Stimulated activated CD4-positive, alpha-beta T cell treated with anti-CD3 and anti-CD28 coated beads, Interleukin-4, amount 100 ng/mL, for 1 hour (primary cell): ENCODE data around the gene S100B.
"Not testable (repeated sequence)": the region's sequence is repeated elsewhere in the genome, so short reads cannot be mapped to it uniquely, and the experiment has no call there.

ENCODE experiments used
- DNase-seq: peaks from one replicate; pipeline ENCODE4 v3.0.0-alpha.2; 2020

The S100B gene

GRCh38 chr21:46604975-46605766, at the start of gene S100B:
TSS of gene S100B (minus strand) at chr21:46605082. CDS start at chr21:46602415, 2,667 bp downstream.
- no peak for DNase-seq

GRCh38 chr21:46651121-46651520, 46.2 kb upstream of the S100B start:
- no peak for DNase-seq

DNA sequence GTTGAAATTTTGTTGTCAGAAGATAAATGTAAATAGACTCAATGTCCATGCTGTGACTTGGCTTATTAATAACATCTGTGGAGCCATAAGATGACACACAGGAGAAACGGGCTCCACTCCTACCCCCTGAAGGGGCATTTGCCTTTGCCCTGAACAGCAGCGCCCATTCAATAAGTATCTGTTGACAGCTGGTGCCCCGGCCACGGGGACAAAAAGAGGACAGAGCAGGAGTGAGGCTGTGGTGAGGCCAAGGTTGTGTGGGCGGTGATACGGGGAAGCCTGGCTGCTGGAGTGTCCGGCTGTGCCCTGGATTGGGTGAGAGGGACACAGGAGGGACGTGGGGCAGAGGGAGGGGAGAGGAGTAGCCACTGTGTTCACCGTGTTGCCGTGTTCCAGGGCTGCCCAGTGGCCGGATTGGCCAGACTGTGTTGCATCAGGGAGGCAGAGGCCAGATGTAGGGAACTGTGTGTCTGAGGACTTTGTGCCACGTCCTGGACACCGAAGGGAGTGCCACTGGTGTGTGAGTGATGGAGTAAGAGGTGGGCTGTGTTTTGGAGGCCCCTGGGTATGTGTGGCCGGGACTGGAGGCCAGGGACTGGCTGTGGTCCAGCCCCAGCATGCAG, 45.7 kb upstream of the S100B start:
- no peak for DNase-seq

DNA sequence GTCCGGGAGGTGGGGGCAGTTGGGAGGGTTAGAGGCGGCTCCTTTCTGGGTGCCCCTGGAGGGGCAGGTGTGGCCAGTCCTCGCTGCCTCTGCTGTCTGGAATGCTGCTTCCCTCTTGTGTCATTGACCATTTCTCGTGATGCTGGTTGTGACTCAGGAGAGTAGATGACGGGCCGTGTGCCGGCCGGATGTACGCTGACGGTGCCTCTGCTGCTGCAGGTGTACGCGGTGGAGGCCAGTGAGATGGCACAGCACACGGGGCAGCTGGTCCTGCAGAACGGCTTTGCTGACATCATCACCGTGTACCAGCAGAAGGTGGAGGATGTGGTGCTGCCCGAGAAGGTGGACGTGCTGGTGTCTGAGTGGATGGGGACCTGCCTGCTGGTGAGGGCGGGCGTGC, 44.5 kb upstream of the S100B start:
- DNase-seq: no peak

GRCh38 chr21:46648539-46648938, 43.7 kb upstream of the S100B start:
- DNase-seq: no peak

DNA sequence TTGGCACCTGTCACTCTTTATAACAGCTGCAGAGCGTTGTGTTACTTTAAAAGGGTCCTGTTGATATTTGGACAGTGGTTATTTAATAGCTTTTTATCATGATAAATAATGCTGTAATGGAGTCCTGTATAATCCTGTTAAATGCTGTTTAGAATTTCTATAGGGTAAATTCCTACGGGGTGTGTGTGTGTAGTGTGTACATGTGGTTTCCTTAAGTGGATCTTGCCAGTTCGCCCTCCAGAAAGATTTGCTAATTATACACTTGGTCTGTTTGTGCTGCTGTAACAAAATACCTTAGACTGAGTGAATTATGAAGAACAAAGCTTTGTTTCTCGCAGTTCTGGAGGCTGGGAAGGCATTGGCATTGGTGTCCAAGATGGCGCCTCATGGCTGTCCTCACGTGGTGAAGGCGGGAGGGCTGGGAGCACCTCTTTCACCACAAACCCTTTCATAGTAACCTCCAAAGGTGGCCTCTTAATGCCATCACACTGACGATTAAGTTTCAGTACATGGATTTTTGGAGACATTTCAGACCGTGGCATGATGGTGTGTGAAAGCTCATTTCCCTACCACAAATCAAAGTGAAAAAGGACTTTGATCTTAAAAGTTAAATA, 41.8 kb upstream of the S100B start:
- DNase-seq: no peak

GRCh38 chr21:46645840-46646239, 41.0 kb upstream of the S100B start:
- no peak for DNase-seq

DNA sequence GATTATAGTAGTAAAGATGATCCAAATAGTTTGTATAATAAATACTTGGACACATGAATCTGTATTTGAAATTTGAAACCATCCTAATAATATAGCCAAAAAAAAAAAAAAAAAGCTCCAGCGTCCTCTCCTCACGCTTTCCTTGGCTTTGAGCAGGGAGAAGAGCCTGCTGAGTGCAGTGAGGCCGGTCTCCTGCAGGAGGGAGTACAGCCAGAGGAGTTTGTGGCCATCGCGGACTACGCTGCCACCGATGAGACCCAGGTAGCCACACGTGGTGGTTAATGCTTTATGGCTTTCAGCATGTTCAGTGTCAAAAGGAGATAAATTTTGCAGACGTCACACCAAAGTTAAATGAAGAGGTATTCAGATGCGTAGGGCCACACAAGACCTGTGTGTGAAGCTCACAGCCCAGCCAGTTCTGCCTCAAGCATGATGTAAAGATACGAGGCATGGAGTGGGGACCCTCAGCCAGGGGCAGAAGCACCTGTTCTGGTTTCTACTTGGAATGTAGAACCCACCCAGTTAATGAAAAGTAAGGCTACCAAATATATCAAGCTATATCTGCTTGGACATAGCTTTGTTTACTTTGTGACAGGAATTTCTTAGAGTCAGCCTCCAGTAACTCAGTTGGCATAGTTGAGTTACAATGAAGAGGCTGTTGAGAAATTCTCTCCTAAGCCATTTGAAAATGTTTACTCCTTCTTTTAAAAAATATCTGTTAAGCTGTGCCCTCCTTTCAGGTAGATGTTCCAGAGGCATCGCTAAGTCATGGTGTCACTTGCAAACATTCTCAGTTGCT, 38.7 kb upstream of the S100B start:
- no peak for DNase-seq

DNA sequence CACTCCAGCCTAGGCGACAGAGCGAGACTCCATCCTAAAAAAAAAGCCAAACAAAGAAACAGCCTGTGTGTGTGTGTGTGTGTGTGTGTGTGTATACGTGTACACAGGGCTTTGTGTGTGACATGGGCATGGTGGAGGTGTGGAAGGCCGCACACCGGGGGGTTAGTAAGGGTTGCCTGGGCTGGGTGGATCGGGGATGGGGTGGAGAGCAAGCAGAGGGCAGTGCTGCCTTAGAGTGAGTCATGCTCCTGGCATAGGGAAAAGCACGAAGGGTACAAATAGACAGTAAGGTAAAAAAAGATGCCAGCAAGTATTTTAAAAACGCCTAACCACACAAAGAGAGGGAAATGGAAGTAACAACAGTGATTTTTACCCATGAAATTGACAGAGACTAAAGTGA, 36.8 kb upstream of the S100B start:
- DNase-seq: no peak

DNA sequence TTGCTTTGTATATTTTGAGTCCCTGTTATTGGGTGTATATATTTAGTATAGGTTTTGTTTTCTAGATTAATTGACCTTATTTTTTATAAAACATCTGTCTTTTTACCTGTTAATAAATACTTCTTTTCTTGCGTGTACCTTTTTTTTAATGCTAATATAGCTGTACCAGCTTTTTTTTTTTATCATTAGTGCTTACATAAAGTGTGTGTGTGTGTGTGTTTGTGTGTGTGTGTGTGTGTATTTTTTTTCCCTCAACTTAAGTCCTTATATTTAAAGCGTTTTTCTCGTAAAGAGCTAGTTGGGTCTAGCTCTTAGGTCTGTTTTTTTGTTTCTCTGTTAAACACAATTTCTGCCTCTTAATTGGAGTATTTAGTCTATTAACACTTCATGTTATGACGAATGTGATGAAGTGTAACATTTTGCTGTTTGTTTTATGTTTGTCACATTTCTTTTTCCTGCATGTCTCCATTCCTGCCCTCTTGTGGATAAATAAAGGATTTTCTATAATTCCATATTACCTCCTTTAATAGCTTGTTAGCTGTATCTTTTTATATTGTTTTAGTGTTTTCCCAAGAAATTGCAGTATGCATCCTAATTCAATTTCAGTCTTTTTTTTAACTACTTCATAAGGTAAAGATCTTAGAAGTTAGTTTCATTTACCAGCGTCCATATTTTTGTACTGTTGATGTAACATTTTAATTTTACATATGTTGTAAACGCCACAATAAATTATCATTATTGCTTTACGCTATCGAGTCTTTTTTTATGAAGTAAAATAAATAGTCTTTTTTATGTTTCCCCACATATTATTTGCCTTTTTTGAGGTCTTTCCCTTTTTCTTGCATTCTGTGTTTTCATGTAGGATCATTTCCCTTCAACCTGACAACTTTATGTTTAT, 34.9 kb upstream of the S100B start:
- DNase-seq: no peak

DNA sequence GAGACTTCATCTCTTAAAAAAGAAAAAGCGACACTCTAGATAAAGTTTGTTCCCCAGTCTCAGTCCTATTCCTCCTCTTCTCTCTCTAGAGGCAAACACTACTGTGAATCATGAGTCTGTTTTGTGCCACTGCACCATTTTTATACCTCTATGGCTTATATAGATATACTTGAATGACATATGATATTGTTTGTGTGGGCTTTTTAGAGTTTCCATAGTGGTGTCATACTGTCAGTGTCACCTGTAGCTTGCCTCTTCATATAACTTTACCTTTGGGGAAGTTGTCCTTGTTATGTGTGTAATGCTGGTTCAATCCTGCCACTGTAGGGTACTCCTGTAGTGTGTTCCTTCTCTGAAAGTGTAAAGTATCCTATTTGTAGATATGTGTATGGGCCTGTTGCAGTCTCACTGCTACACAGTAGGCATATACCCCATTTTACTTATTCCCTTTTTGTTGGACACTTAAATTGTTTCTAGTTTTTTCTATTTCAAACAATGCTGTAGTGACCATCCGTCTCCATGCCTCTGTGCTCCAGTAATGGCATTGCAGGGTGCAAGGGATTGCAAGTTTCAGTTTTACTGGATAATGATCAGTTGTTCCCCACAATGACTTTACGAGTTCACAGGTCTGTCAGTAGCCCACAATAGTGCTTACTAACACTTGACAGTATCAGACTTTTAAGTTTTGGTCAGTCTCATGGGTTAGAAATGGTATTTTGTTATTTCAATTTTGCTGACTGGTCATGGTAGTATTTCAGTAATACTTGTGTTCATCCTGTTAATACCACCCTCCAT, 33.3 kb upstream of the S100B start:
- no peak for DNase-seq

DNA sequence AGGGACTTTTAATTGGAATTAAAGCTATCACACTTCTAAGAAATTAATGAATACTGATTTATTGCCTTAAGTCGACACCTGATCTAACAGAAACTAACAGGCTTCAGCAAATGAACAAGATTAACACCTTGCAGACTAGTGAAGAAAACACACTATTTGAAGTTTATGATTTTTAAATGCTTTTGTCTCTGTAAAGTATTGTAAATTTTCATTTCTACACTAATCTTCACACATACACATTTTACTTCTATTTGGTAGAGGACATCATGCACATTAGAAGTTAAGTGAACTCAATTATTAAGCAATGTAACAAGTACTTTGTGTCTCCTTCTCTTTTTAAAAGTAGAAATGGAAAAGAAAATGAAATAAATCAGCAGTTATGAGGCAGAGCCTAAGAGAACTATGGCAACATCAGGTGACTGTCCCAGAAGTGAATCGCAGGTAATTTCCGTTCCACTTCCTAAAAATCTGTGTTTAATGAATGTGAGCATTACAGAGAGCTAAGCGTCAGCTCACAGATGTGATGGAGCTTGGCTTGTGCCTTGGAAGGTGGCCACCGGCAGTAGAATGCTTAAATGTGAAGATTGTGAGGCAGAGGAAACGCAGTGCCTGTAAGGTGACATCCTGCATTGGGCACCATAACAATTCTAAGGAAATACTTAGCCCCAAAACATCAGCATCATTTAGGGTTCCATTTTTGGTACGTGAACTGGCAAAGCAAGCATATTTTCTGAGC, 31.8 kb upstream of the S100B start:
- no peak for DNase-seq

- DNase-seq: no peak
These were observed 31.3 kb upstream of the S100B start for GRCh38 chr21:46636181-46636512.

GRCh38 chr21:46635324-46636180, 30.7 kb upstream of the S100B start, which contains the start of gene PRMT2:
TSS of gene PRMT2 (plus strand) at chr21:46635674. CDS start at chr21:46636952, 1,278 bp downstream.
- peak; percentile 98 for DNase-seq

DNA sequence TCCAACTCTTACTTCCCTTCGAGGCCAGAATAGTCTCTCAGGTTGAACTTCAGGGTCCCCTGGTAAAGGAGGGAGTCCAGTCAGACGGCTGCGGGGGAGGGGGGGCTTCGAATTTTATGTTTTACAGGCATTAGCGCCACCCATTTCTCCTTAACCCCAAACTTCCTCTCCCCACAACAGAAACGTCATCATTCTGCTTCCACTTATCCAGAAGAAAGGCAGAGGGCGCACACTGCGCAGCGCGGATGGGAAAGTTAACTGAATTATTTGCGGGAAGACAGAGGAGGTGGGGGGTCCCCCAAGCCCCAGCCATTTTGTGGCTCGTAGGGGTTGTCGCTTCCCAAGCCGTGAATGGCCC, 30.1 kb upstream of the S100B start:
- DNase-seq: no peak

DNA sequence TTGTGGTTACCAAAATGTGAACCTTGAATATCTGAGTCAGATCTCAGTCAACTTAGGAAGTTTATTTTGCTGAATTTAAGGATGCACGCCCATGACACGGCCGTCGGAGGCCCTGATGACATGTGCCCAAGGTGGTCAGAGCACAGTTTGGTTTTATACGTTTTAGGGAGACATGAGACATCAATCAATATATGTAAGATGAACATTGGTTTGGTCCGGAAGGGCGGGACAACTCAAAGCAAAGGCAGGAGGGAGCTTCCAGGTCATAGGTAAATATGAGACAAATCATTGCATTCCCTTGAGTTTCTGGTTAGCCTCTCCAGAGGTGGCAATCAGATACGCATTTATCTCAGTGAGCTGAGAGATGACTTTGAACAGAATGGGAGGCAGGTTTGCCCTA, 29.5 kb upstream of the S100B start:
- no peak for DNase-seq

DNA sequence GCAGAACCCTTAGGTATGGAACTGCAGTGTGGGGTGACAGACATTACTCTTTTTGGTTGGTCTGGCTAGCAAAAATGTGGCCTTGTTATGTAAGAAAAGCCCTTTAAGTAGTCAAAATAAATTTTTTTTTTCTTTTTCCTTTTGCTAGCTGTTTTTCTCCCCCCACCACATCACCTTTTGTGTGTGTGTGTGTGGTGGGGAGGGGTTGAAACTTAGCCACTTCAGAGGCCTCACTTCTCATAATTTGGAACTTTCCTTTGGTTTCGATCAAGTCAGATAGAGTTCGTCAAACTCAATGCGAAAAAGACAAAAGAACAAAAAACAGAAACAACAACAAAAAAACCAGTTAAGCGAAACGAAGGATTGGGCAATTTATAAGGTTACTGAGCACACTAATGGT, 28.7 kb upstream of the S100B start:
- DNase-seq: no peak

DNA sequence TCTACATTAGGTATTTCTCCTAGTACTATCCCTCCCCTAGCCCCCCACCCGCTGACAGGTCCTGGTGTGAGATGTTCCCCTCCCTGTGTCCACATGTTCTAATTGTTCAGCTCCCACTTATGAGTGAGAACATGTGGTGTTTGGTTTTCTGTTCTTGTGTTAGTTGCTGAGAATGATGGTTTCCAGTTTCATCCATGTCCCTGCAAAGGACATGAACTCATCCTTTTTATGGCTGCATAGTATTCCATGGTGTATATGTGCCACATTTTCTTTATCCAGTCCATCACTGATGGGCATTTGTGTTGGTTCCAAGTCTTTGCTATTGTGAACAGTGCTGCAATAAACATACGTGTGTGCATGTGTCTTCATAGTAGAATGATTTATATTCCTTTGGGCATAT, 26.0 kb upstream of the S100B start:
- DNase-seq: not testable (repeated sequence)

GRCh38 chr21:46628868-46629267, 24.0 kb upstream of the S100B start:
- no peak for DNase-seq

DNA sequence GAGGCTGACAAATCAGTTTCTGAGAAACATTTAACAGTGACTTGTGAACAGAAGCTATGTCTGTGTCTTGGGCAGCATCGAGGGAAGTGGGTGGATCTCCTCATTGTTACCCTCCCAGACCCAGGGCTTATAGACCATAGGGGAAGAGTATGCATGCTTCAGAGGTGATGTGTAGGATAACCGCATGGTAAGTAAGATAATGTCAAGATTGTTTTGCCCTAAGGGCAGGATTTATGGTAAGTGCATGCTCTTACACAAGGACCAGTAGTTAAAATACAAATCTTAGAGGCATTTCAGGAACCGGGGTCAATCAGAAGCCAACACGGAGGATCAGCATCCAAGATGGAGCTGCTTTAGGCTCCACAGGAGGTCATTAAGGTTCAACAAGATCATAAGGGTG, 22.8 kb upstream of the S100B start:
- no peak for DNase-seq
